Measurements from ENCODE around the gene YWHAE. TPM values are rescaled to one million over a fixed set of nuclear protein-coding genes. Genes with fewer than 3 reads are reported as not detected.
A peak's percentile ranks its signal among the peaks of the same experiment; 100 is the strongest.

YWHAE gene
- total and polyA plus RNA-seq, 4 donors, result 408 to 1,947 (median 1,068) TPM

DNA sequence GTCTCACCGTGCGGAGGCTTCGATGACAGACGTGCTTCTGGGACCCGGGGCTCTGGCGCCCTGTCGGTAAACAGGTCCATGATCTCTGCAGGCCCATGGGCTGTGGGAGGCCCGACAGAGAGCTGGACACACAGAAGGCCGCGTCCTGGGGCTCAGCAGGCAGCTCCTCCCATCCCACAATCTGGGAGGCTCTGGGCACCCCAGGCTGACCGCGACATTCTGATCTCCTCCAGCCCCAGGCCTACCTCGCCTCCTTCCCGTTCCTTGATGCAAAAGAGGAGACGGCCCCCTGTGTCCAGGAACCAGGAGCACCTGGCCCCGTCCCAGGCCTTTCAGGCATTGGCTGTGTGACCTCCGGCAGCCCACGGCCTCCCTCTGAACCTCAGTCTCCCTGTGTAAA lies 97.3 kb downstream of the YWHAE start:
- no peak overlapping the region for H3K4me3 ChIP-seq (ENCODE audit: low read depth, low read length)
- H3K27ac ChIP-seq (ENCODE audit: low read depth, low read length), result no peak overlapping the region

DNA sequence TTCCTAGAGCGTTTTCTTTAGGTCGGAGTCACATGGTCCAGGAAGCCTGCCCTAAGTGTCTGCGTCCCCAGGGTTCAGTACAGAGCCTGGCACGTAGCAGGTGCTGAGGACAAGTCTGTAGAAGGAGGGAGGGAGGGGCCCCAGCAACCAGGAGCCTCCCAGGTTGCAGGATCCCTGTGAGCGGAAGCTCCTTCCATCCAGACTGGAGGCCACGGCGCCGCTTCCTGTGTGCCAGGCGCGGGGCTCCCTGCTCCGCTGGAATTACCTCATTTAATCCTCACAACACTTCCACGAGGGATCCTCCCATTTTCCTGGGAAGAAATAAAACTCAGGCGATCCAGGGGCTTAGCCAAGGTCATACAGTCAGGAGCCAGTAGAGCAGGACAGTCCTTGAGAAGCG lies 98.5 kb downstream of the YWHAE start:
- H3K27ac ChIP-seq (ENCODE audit: low read depth, low read length), result no peak overlapping the region
- H3K27me3 ChIP-seq (ENCODE audit: control insufficient read depth, insufficient read depth, low read length), result no peaks in the 10 kb centered on the region
- no peaks in the 10 kb centered on the region for H3K9me3 ChIP-seq (ENCODE audit: control insufficient read depth, insufficient read depth, low read length)
- H3K4me3 ChIP-seq (ENCODE audit: low read depth, low read length), result no peak overlapping the region
- WGBS (ENCODE audit: insufficient coverage), result 79% methylated on average over 13 of the region's 14 CpGs
- peaks cover 12% of the 10 kb centered on the region for H3K4me1 ChIP-seq (ENCODE audit: control insufficient read depth, insufficient read depth, low read length)
- no peak for DNase-seq (ENCODE audit: low read depth in 4 of 6, low spot score in 6 of 6)
- H3K36me3 ChIP-seq (ENCODE audit: control insufficient read depth, insufficient read depth, low read length), result no peaks in the 10 kb centered on the region

More for the DNA sequence above, 97.3 kb downstream of the YWHAE start:
- no peaks in the 10 kb centered on the region for H3K9me3 ChIP-seq (ENCODE audit: control insufficient read depth, insufficient read depth, low read length)
- H3K4me1 ChIP-seq (ENCODE audit: control insufficient read depth, insufficient read depth, low read length), result peaks cover 12% of the 10 kb centered on the region
- no peaks in the 10 kb centered on the region for H3K36me3 ChIP-seq (ENCODE audit: control insufficient read depth, insufficient read depth, low read length)
- no peak for DNase-seq (ENCODE audit: low read depth in 4 of 6, low spot score in 6 of 6)
- 74% methylated on average over 18 of the region's 18 CpGs for WGBS (ENCODE audit: insufficient coverage)
- no peaks in the 10 kb centered on the region for H3K27me3 ChIP-seq (ENCODE audit: control insufficient read depth, insufficient read depth, low read length)

DNA sequence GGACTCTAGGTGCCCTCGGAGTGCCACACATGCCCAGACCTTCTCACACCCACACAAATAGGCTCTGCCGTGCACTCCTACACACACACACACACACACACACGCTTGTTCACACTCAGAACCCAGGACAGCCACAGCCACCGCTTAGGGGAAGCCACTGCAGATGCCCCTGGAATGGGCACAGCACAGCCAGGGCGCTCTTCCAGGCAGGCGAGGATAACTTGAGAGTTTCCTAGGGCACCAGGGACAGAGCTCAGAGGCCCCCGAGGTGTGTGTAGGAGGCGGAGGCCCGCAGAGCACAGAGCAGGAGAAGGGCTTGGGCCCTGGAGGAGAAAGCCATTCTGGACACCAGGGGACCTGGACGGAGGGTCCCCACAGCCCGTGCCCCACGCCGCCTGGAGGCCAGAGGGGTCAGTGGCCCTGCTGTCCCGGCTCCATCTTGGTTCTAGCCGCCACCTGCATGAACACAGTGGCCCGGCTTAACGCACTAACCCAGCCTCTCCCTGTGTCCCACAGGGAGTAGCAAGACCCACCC lies 99.6 kb downstream of the YWHAE start:
- H3K9me3 ChIP-seq (ENCODE audit: control insufficient read depth, insufficient read depth, low read length), result no peaks in the 10 kb centered on the region
- no peak overlapping the region for H3K27ac ChIP-seq (ENCODE audit: low read depth, low read length)
- WGBS (ENCODE audit: insufficient coverage), result 80% methylated on average over 17 of the region's 17 CpGs
- DNase-seq (ENCODE audit: low read depth in 4 of 6, low spot score in 6 of 6), result no peak
- peaks cover 12% of the 10 kb centered on the region for H3K4me1 ChIP-seq (ENCODE audit: control insufficient read depth, insufficient read depth, low read length)
- H3K4me3 ChIP-seq (ENCODE audit: low read depth, low read length), result no peak overlapping the region
- no peaks in the 10 kb centered on the region for H3K36me3 ChIP-seq (ENCODE audit: control insufficient read depth, insufficient read depth, low read length)
- no peaks in the 10 kb centered on the region for H3K27me3 ChIP-seq (ENCODE audit: control insufficient read depth, insufficient read depth, low read length)

DNA sequence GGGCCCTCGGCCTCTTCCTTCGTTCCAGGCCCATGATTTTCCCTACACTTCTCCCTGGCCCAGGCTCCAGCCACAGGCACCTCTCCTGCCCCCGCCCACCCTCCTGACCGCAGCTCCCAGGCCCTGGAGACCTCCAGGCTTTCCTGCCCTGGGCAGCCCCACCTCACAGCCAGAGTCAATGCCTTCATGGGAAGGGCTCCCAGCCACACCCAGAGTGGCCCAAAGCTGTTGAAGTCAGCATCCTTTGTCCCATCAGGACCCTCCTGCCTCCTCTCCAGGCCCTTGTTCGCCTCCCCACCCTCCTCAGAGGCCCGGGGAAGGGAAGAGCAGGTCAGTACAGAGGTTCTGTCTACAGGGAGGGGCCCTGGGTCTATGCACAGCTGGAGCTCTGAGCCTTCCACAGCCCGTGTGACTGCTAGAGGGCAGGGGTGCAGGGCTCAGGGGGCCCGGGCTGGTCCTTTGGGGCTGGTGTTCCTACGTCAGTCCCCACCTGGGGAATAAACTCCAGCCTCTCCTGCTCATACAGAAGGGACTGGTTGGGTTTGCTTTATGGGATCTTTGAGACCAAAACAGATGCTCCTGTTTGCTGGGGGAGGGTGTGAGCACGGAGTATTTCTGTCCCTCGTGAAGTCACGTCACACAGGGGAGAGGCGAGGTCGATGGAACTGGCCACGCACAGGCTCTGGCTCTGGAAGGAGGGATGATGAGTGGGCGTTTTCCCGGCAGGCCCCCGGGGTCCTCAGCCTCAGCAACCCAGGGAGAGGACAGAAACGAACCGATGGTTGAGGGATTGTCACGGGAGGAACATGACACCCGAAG lies 100.3 kb downstream of the YWHAE start:
- no peaks in the 10 kb centered on the region for H3K9me3 ChIP-seq (ENCODE audit: control insufficient read depth, insufficient read depth, low read length)
- no peaks in the 10 kb centered on the region for H3K27me3 ChIP-seq (ENCODE audit: control insufficient read depth, insufficient read depth, low read length)
- H3K27ac ChIP-seq (ENCODE audit: low read depth, low read length), result no peak overlapping the region
- no peaks in the 10 kb centered on the region for H3K36me3 ChIP-seq (ENCODE audit: control insufficient read depth, insufficient read depth, low read length)
- WGBS (ENCODE audit: insufficient coverage), result 73% methylated on average over 17 of the region's 22 CpGs
- peaks cover 12% of the 10 kb centered on the region for H3K4me1 ChIP-seq (ENCODE audit: control insufficient read depth, insufficient read depth, low read length)
- no peak for DNase-seq (ENCODE audit: low read depth in 4 of 6, low spot score in 6 of 6)
- no peak overlapping the region for H3K4me3 ChIP-seq (ENCODE audit: low read depth, low read length)

DNA sequence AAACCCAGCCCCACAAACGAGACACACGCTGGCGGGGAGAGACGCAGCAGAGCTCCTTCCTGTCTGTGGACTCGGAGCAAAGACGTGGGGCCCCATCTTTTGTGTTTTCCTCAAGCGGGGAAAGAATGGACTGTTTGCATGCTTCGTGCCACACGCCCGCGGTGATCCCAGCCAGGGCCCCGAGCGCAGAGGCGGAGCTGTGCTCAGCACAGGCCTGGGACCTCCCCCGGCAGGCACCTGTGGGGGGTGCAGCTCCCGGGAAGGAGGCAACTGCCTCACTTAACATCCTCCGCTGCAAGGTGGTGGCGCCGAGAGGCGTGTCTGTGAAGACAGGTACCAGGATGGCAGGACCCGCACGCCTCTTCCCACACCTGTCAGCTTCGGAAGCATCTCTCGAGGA lies 101.4 kb downstream of the YWHAE start:
- WGBS (ENCODE audit: insufficient coverage), result 23% methylated on average over 24 of the region's 24 CpGs
- DNase-seq (ENCODE audit: low read depth in 4 of 6, low spot score in 6 of 6), result peak in 2 of 6 donors; percentile 26 to 33
- H3K4me3 ChIP-seq (ENCODE audit: low read depth, low read length), result no peak overlapping the region
- H3K27me3 ChIP-seq (ENCODE audit: control insufficient read depth, insufficient read depth, low read length), result no peaks in the 10 kb centered on the region
- no peaks in the 10 kb centered on the region for H3K9me3 ChIP-seq (ENCODE audit: control insufficient read depth, insufficient read depth, low read length)
- H3K27ac ChIP-seq (ENCODE audit: low read depth, low read length), result no peak overlapping the region
- H3K36me3 ChIP-seq (ENCODE audit: control insufficient read depth, insufficient read depth, low read length), result no peaks in the 10 kb centered on the region
- H3K4me1 ChIP-seq (ENCODE audit: control insufficient read depth, insufficient read depth, low read length), result peaks cover 12% of the 10 kb centered on the region

Small RNA genes within 50 kb of the gene (small RNA-seq; reads per million reads assigned to genes)
- gene AC032044.2 (ENCODE audit: low replicate concordance), result not detected

Other genes with a start within 250 kb of the YWHAE start
- gene ABR, start 220.2 kb downstream of the YWHAE start, total RNA-seq, result 10 to 100 TPM; 59.7 to 89.6 TPM
- gene ABR, start 220.2 kb downstream of the YWHAE start, polyA plus RNA-seq (ENCODE audit: insufficient read length in 2 of 2), result 100 to 1,000 TPM; 195 to 223 TPM
- gene BHLHA9, start 129.8 kb downstream of the YWHAE start, total RNA-seq, result under 1 TPM in 1 of 2 donors, not detected in 1; 0.28 TPM
- gene BHLHA9, start 129.8 kb downstream of the YWHAE start, polyA plus RNA-seq (ENCODE audit: insufficient read length in 2 of 2), result 1 to 10 TPM in 1 of 2 donors, under 1 TPM in 1; 0.86 to 1.7 TPM
- 1 to 10 TPM in 1 of 2 donors, under 1 TPM in 1; 0.33 to 1.5 TPM for gene TRARG1, start 120.6 kb downstream of the YWHAE start, total RNA-seq
- under 1 TPM; 0.24 to 0.26 TPM for gene TRARG1, start 120.6 kb downstream of the YWHAE start, polyA plus RNA-seq (ENCODE audit: insufficient read length in 2 of 2)
- gene CRK, start 56.0 kb upstream of the YWHAE start, total RNA-seq, result 100 to 1,000 TPM in 1 of 2 donors, 10 to 100 TPM in 1; 78.4 to 105 TPM
- gene CRK, start 56.0 kb upstream of the YWHAE start, polyA plus RNA-seq (ENCODE audit: insufficient read length in 2 of 2), result 10 to 100 TPM; 70.2 to 82.7 TPM
- 10 to 100 TPM; 23.3 to 38.4 TPM for gene MYO1C, start 92.5 kb upstream of the YWHAE start, total RNA-seq
- 10 to 100 TPM; 20.8 to 42.0 TPM for gene MYO1C, start 92.5 kb upstream of the YWHAE start, polyA plus RNA-seq (ENCODE audit: insufficient read length in 2 of 2)
- gene INPP5K, start 116.4 kb upstream of the YWHAE start, total RNA-seq, result 10 to 100 TPM; 22.5 to 30.2 TPM
- 10 to 100 TPM; 32.4 to 38.9 TPM for gene INPP5K, start 116.4 kb upstream of the YWHAE start, polyA plus RNA-seq (ENCODE audit: insufficient read length in 2 of 2)
- 10 to 100 TPM; 37.7 to 38.6 TPM for gene PITPNA, start 162.6 kb upstream of the YWHAE start, total RNA-seq
- 100 to 1,000 TPM; 148 to 155 TPM for gene PITPNA, start 162.6 kb upstream of the YWHAE start, polyA plus RNA-seq (ENCODE audit: insufficient read length in 2 of 2)
- 10 to 100 TPM; 17.2 to 19.6 TPM for gene SLC43A2, start 228.6 kb upstream of the YWHAE start, total RNA-seq
- 10 to 100 TPM; 40.0 to 42.8 TPM for gene SLC43A2, start 228.6 kb upstream of the YWHAE start, polyA plus RNA-seq (ENCODE audit: insufficient read length in 2 of 2)
- 10 to 100 TPM in 1 of 2 donors, 1 to 10 TPM in 1; 4.2 to 10.7 TPM for gene SCARF1, start 245.5 kb upstream of the YWHAE start, total RNA-seq
- 1 to 10 TPM; 7.1 to 9.5 TPM for gene SCARF1, start 245.5 kb upstream of the YWHAE start, polyA plus RNA-seq (ENCODE audit: insufficient read length in 2 of 2)
- gene RILP, start 249.6 kb upstream of the YWHAE start, total RNA-seq, result 10 to 100 TPM in 1 of 2 donors, 1 to 10 TPM in 1; 7.3 to 14.7 TPM
- gene RILP, start 249.6 kb upstream of the YWHAE start, polyA plus RNA-seq (ENCODE audit: insufficient read length in 2 of 2), result 10 to 100 TPM in 1 of 2 donors, 1 to 10 TPM in 1; 6.9 to 10.1 TPM

Measured in spinal cord (tissue), 10 donors.